ENCODE data around the gene FAM131A.

Gene FAM131A

DNA sequence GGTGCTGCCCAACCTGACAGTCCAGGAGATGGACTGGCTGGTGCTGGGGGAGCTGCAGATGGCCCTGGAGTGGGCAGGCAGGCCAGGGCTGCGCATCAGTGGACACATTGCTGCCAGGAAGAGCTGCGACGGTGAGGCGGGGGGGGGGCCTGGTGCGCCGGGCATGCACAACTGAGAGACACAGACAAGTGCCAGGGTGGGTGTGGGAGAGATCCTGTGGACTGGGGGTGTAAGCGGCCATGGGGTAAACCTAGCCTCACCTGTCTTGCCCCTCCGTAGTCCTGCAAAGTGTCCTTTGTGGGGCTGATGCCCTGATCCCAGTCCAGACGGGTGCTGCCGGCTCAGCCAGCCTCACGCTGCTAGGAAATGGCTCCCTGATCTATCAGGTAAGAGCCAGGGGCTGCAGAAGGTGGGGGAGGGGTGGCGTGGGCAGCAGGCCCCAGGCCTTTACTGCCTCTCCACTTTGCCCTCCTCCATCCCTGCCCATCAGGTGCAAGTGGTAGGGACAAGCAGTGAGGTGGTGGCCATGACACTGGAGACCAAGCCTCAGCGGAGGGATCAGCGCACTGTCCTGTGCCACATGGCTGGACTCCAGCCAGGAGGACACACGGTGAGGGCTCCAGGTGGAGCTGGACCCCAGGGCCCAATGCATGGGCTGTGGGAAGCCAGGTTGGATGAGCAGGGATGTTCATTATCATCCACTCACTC, 45.8 kb downstream of the FAM131A start:
- peaks cover 0 to 47% (median 23%) of the 10 kb centered on the region in 5 experiments for H3K27me3 ChIP-seq (replicated peaks in 2 of 5; ENCODE audit: control insufficient read depth in 4 of 5, insufficient read depth in 5 of 5, low read length in 4 of 5)
- 94% methylated on average over 11 of the region's 15 CpGs for WGBS (ENCODE audit: insufficient coverage)
- H3K27ac ChIP-seq (ENCODE audit: insufficient read depth in 1 of 2, low read depth in 1 of 2, low read length in 2 of 2, poor library complexity in 1 of 2, severe bottlenecking in 2 of 2), result no peak overlapping the region
- H3K36me3 ChIP-seq (ENCODE audit: control insufficient read depth in 4 of 4, insufficient read depth in 4 of 4, low read length in 3 of 4), result no peaks in the 10 kb centered on the region
- H3K9me3 ChIP-seq (ENCODE audit: control extremely low read depth in 1 of 5, control insufficient read depth in 4 of 5, insufficient read depth in 2 of 5, low read depth in 1 of 5, low read length in 4 of 5), result no peaks in the 10 kb centered on the region
- peaks cover 2 to 18% (median 15%) of the 10 kb centered on the region in 4 experiments for H3K4me1 ChIP-seq (ENCODE audit: control extremely low read depth in 1 of 4, control insufficient read depth in 4 of 4, insufficient read depth in 4 of 4, low read length in 3 of 4)
- ChIA-PET POLR2A (no interaction called here), CTCF (interaction anchor here (1.2 to 6.7 kb wide), 3 partner anchors 9 to 12 kb away, joined by 3 to 53 read pairs (median 14); no protein-coding TSS in a partner anchor)
- no peak for DNase-seq
- H3K4me3 ChIP-seq (ENCODE audit: control insufficient read depth in 1 of 7, extremely low read depth in 1 of 7, insufficient read depth in 4 of 7, low read depth in 2 of 7, low read length in 6 of 7), result no peak overlapping the region

DNA sequence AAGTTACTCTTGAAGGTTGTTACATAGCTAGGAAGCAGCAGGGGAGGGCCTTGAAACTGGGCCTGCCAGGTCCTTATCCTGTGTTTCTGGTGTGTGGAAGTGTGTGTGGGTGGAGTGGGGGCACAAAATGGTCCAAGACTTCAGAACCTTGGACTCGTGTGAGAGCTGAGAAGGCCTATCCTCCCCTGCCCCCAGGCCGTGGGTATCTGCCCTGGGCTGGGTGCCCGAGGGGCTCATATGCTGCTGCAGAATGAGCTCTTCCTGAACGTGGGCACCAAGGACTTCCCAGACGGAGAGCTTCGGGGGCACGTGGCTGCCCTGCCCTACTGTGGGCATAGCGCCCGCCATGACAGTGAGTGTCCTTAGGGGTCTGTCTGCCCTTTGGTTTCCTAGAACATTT, 46.9 kb downstream of the FAM131A start:
- WGBS (ENCODE audit: insufficient coverage), result 86% methylated on average over 8 of the region's 9 CpGs
- H3K4me3 ChIP-seq (ENCODE audit: control insufficient read depth in 1 of 7, extremely low read depth in 1 of 7, insufficient read depth in 4 of 7, low read depth in 2 of 7, low read length in 6 of 7), result no peak overlapping the region
- ChIA-PET POLR2A (interaction anchor here (0.6 kb wide), 1 partner anchor 71 kb away, joined by 3 read pairs; no protein-coding TSS in a partner anchor), CTCF (interaction anchor here (1.0 to 6.7 kb wide), 4 partner anchors 10 to 157 kb away, joined by 3 to 53 read pairs (median 6); no protein-coding TSS in a partner anchor)
- no peak overlapping the region for H3K27ac ChIP-seq (ENCODE audit: insufficient read depth in 1 of 2, low read depth in 1 of 2, low read length in 2 of 2, poor library complexity in 1 of 2, severe bottlenecking in 2 of 2)
- H3K9me3 ChIP-seq (ENCODE audit: control extremely low read depth in 1 of 5, control insufficient read depth in 4 of 5, insufficient read depth in 2 of 5, low read depth in 1 of 5, low read length in 4 of 5), result no peaks in the 10 kb centered on the region
- peaks cover 2 to 18% (median 15%) of the 10 kb centered on the region in 4 experiments for H3K4me1 ChIP-seq (ENCODE audit: control extremely low read depth in 1 of 4, control insufficient read depth in 4 of 4, insufficient read depth in 4 of 4, low read length in 3 of 4)
- peaks cover 0 to 41% (median 21%) of the 10 kb centered on the region in 5 experiments for H3K27me3 ChIP-seq (replicated peaks in 2 of 5; ENCODE audit: control insufficient read depth in 4 of 5, insufficient read depth in 5 of 5, low read length in 4 of 5)
- no peaks in the 10 kb centered on the region for H3K36me3 ChIP-seq (ENCODE audit: control insufficient read depth in 4 of 4, insufficient read depth in 4 of 4, low read length in 3 of 4)
- DNase-seq, result no peak

DNA sequence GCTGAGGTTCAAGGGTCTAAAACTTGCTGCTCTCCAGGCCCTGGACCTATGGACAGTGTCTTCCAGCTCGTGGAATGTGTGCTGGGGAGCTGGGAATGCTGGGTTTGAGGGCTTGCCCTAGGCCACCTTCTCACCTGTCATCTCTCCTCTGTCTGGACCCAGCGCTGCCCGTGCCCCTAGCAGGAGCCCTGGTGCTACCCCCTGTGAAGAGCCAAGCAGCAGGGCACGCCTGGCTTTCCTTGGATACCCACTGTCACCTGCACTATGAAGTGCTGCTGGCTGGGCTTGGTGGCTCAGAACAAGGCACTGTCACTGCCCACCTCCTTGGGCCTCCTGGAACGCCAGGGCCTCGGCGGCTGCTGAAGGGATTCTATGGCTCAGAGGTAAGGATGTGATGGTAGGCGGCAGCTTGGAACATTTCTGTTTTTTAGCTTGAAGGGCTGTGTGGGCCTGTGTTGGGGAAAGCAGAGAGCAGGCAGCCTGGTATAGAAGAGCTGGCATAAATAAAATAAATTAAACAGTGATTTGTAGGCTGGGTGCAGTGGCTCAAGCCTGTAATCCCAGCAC, 47.5 kb downstream of the FAM131A start:
- peaks cover 0 to 39% (median 21%) of the 10 kb centered on the region in 5 experiments for H3K27me3 ChIP-seq (replicated peaks in 2 of 5; ENCODE audit: control insufficient read depth in 4 of 5, insufficient read depth in 5 of 5, low read length in 4 of 5)

DNA sequence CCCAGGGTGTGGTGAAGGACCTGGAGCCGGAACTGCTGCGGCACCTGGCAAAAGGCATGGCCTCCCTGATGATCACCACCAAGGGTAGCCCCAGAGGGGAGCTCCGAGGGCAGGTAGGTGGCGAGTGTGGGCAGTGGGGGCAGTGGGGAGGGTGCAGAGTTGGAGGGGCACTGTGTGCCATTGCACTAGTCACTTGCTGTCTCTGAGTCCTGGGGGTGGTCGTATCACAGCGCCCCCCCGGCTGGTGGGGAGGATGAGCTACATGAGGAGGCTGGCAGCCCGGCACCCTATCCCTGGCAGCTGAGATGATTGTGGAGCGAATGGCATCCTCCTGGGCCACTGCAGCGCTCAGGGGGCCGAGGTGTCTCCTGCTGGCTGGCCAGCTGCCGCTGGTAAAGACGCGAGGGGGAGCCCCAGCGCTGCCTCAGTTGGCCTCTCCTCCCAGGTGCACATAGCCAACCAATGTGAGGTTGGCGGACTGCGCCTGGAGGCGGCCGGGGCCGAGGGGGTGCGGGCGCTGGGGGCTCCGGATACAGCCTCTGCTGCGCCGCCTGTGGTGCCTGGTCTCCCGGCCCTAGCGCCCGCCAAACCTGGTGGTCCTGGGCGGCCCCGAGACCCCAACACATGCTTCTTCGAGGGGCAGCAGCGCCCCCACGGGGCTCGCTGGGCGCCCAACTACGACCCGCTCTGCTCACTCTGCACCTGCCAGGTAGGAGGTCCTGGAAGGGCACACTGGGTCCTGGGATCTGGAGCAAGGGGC, 48.8 kb downstream of the FAM131A start:
- ChIA-PET POLR2A (no interaction called here), CTCF (interaction anchor here (1.5 to 6.7 kb wide), 3 partner anchors 12 to 155 kb away, joined by 3 to 53 read pairs (median 9); no protein-coding TSS in a partner anchor)
- peaks cover 0 to 7% (median 5%) of the 10 kb centered on the region in 4 experiments for H3K4me1 ChIP-seq (ENCODE audit: control extremely low read depth in 1 of 4, control insufficient read depth in 4 of 4, insufficient read depth in 4 of 4, low read length in 3 of 4)
- no peak overlapping the region for H3K27ac ChIP-seq (ENCODE audit: insufficient read depth in 1 of 2, low read depth in 1 of 2, low read length in 2 of 2, poor library complexity in 1 of 2, severe bottlenecking in 2 of 2)
- no peak for DNase-seq
- 66% methylated on average over 30 of the region's 37 CpGs for WGBS (ENCODE audit: insufficient coverage)
- no peak overlapping the region for H3K4me3 ChIP-seq (ENCODE audit: control insufficient read depth in 1 of 7, extremely low read depth in 1 of 7, insufficient read depth in 4 of 7, low read depth in 2 of 7, low read length in 6 of 7)
- H3K36me3 ChIP-seq (ENCODE audit: control insufficient read depth in 4 of 4, insufficient read depth in 4 of 4, low read length in 3 of 4), result no peaks in the 10 kb centered on the region
- H3K9me3 ChIP-seq (ENCODE audit: control extremely low read depth in 1 of 5, control insufficient read depth in 4 of 5, insufficient read depth in 2 of 5, low read depth in 1 of 5, low read length in 4 of 5), result no peaks in the 10 kb centered on the region
- H3K27me3 ChIP-seq (replicated peaks in 2 of 5; ENCODE audit: control insufficient read depth in 4 of 5, insufficient read depth in 5 of 5, low read length in 4 of 5), result peaks cover 0 to 30% (median 19%) of the 10 kb centered on the region in 5 experiments

More for the DNA sequence above, 47.5 kb downstream of the FAM131A start:
- no peaks in the 10 kb centered on the region for H3K36me3 ChIP-seq (ENCODE audit: control insufficient read depth in 4 of 4, insufficient read depth in 4 of 4, low read length in 3 of 4)
- no peak for DNase-seq
- ChIA-PET POLR2A (no interaction called here), CTCF (interaction anchor here (0.7 to 6.7 kb wide), 5 partner anchors 11 to 157 kb away, joined by 3 to 53 read pairs (median 3); no protein-coding TSS in a partner anchor)
- H3K9me3 ChIP-seq (ENCODE audit: control extremely low read depth in 1 of 5, control insufficient read depth in 4 of 5, insufficient read depth in 2 of 5, low read depth in 1 of 5, low read length in 4 of 5), result no peaks in the 10 kb centered on the region
- no peak overlapping the region for H3K27ac ChIP-seq (ENCODE audit: insufficient read depth in 1 of 2, low read depth in 1 of 2, low read length in 2 of 2, poor library complexity in 1 of 2, severe bottlenecking in 2 of 2)
- no peak overlapping the region for H3K4me3 ChIP-seq (ENCODE audit: control insufficient read depth in 1 of 7, extremely low read depth in 1 of 7, insufficient read depth in 4 of 7, low read depth in 2 of 7, low read length in 6 of 7)
- 100% methylated on average over 7 of the region's 8 CpGs for WGBS (ENCODE audit: insufficient coverage)
- peaks cover 2 to 18% (median 15%) of the 10 kb centered on the region in 4 experiments for H3K4me1 ChIP-seq (ENCODE audit: control extremely low read depth in 1 of 4, control insufficient read depth in 4 of 4, insufficient read depth in 4 of 4, low read length in 3 of 4)

DNA sequence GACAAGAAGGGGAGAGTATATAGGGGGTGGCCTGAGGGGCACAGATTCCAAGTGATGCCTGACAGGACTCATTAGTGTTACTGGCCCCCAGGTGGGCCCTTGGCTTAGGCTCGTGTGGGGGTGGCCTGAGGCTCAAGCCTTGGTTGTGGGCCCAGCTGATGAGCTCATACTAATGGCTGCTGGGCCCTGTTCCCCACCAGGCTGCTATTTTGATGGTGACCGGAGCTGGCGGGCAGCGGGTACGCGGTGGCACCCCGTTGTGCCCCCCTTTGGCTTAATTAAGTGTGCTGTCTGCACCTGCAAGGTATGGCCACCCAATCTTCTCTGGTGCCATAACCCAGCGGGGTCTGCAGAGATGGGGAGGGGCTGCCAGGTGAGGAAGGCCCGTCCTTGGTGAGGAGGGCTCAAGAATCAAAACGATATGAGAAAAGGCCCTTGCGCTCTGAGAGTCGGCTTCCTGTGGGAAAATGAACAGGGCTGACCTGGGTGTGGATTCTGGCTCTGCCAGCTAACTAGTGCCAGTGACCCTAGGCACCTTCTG, 49.8 kb downstream of the FAM131A start:
- Histone ChIP-seq H3K36me3 (ENCODE audit: control insufficient read depth in 4 of 4, insufficient read depth in 4 of 4, low read length in 3 of 4) (no peaks in the 10 kb centered on the region), H3K27me3 (replicated peaks in 2 of 5; ENCODE audit: control insufficient read depth in 4 of 5, insufficient read depth in 5 of 5, low read length in 4 of 5) (peaks cover 0 to 20% (median 11%) of the 10 kb centered on the region in 5 experiments), H3K4me1 (ENCODE audit: control extremely low read depth in 1 of 4, control insufficient read depth in 4 of 4, insufficient read depth in 4 of 4, low read length in 3 of 4) (no peaks in the 10 kb centered on the region), H3K4me3 (ENCODE audit: control insufficient read depth in 1 of 7, extremely low read depth in 1 of 7, insufficient read depth in 4 of 7, low read depth in 2 of 7, low read length in 6 of 7) (no peak overlapping the region), H3K9me3 (ENCODE audit: control extremely low read depth in 1 of 5, control insufficient read depth in 4 of 5, insufficient read depth in 2 of 5, low read depth in 1 of 5, low read length in 4 of 5) (no peaks in the 10 kb centered on the region), H3K27ac (ENCODE audit: insufficient read depth in 1 of 2, low read depth in 1 of 2, low read length in 2 of 2, poor library complexity in 1 of 2, severe bottlenecking in 2 of 2) (no peak overlapping the region)
- ChIA-PET POLR2A (no interaction called here), CTCF (interaction anchor here (6.7 kb wide), 1 partner anchor 13 kb away, joined by 53 read pairs; no protein-coding TSS in a partner anchor)
- no peak for DNase-seq
- WGBS (ENCODE audit: insufficient coverage), result 100% methylated on average over 12 of the region's 12 CpGs

DNA sequence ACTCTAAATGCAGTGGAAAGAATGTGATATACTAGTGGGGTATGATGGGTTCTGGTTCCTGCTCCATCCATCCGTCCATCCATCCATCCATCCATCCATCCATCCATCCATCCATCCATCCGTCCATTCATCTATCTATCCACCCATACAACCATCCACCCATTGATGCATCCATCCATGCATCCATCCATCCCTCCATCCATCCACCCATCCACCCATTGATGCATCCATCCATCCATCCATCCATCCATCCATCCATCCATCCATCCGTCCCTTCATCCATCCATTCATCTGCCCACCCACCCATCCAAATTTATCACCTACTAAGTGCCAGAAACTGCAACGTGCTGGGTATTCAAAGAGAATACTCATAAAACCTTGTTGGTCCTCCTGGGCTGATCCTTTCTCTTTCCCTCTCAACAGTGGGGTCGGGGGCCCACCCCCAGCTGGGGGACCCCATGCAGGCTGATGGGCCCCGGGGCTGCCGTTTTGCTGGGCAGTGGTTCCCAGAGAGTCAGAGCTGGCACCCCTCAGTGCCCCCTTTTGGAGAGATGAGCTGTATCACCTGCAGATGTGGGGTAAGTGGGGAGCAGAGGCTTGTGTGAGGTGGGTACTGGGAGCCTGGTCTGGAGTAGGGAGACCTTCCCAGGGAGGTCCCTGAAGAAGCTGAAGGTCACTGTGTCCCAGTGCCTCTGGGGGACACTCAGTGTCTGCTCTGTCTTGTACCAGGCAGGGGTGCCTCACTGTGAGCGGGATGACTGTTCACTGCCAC, 51.0 kb downstream of the FAM131A start:
- Histone ChIP-seq H3K9me3 (ENCODE audit: control extremely low read depth in 1 of 5, control insufficient read depth in 4 of 5, insufficient read depth in 2 of 5, low read depth in 1 of 5, low read length in 4 of 5) (no peaks in the 10 kb centered on the region), H3K27me3 (replicated peaks in 2 of 5; ENCODE audit: control insufficient read depth in 4 of 5, insufficient read depth in 5 of 5, low read length in 4 of 5) (peaks cover 0 to 13% (median 11%) of the 10 kb centered on the region in 5 experiments), H3K27ac (ENCODE audit: insufficient read depth in 1 of 2, low read depth in 1 of 2, low read length in 2 of 2, poor library complexity in 1 of 2, severe bottlenecking in 2 of 2) (no peak overlapping the region), H3K36me3 (ENCODE audit: control insufficient read depth in 4 of 4, insufficient read depth in 4 of 4, low read length in 3 of 4) (no peaks in the 10 kb centered on the region), H3K4me3 (ENCODE audit: control insufficient read depth in 1 of 7, extremely low read depth in 1 of 7, insufficient read depth in 4 of 7, low read depth in 2 of 7, low read length in 6 of 7) (no peak overlapping the region), H3K4me1 (ENCODE audit: control extremely low read depth in 1 of 4, control insufficient read depth in 4 of 4, insufficient read depth in 4 of 4, low read length in 3 of 4) (no peaks in the 10 kb centered on the region)
- DNase-seq, result no peak
- WGBS (ENCODE audit: insufficient coverage), result 91% methylated on average over 4 of the region's 8 CpGs
- CTCF ChIA-PET, result interaction anchor here (0.7 to 6.7 kb wide), 3 partner anchors 14 to 148 kb away, joined by 3 to 53 read pairs (median 3); no protein-coding TSS in a partner anchor
- POLR2A ChIA-PET, result no interaction called here

Measured in common myeloid progenitor, CD34-positive (primary cell).